ENCODE data around the gene RGS13. TPM values are rescaled to one million over a fixed set of nuclear protein-coding genes. Genes with fewer than 3 reads are reported as not detected.

Gene RGS13
- total RNA-seq, 1 donor from 2014 or later, result 0.98 TPM

GRCh38 chr1:192697771-192698170 is 61.8 kb downstream of the RGS13 start:
- H3K9me3 ChIP-seq, result no peaks in the 10 kb centered on the region
- no peaks in the 10 kb centered on the region for H3K27me3 ChIP-seq
- H3K4me1 ChIP-seq, result no peaks in the 10 kb centered on the region
- no peak for DNase-seq (ENCODE audit: extremely low spot score in 2 of 2)
- TF ChIP-seq POLR2AphosphoS5 (IDR thresholded peaks at IDR 0.05; ENCODE audit: insufficient read depth in 1 of 2, low read depth in 1 of 2), result no peak
- no peak for TF ChIP-seq CTCF (IDR thresholded peaks at IDR 0.05)
- no peak for TF ChIP-seq POLR2A (IDR thresholded peaks at IDR 0.05)
- intact Hi-C loops (cut with DNase I), result no loop called here
- H3K4me3 ChIP-seq, result no peak overlapping the region
- H3K27ac ChIP-seq, result no peak overlapping the region
- H3K36me3 ChIP-seq, result no peaks in the 10 kb centered on the region

DNA sequence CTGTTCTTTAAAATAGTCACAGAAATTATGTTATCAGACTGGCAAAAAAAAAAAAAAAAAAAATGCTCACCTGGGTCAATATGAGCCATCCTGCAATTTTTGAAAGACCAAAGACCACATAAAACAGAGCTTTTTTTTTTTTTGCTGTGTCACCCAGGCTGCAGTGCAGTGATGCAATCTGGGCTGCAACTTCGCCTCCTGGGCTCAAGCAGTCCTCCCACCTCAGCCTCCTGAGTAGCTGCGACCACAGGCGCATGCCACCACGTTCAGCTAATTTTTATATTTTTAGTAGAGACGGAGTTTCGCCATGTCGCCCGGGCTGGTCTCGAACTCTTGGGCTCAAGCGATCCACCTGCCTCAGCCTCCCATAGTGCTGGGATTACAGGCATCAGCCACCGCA is 62.8 kb downstream of the RGS13 start:
- Histone ChIP-seq H3K27me3 (no peaks in the 10 kb centered on the region), H3K4me3 (no peak overlapping the region)

DNA sequence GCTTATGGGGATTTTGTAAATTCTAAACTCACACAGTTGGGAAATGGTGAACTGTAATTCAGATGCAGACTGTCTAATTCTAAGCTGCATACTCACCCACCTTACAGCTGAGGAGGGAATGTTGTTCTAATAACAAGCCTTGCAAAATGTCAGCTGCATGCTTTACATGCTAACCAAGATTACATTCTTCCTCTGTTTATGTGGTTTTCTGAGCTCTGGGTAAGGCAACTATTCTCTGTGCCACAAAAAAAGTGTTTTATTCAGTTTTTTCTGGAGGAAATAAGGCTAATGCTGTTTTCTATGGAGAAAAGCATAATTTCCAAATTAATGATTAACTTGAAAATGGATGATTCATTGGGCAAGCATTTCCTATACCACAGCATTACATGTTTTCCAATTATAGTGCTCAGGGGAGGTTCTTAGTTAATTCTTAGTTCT is 64.9 kb downstream of the RGS13 start:
- Histone ChIP-seq H3K4me3 (no peak overlapping the region), H3K27ac (no peak overlapping the region), H3K36me3 (no peaks in the 10 kb centered on the region), H3K27me3 (no peaks in the 10 kb centered on the region), H3K9me3 (no peaks in the 10 kb centered on the region), H3K4me1 (no peaks in the 10 kb centered on the region)
- DNase-seq (ENCODE audit: extremely low spot score in 2 of 2), result no peak
- intact Hi-C loops (cut with DNase I), result no loop called here
- TF ChIP-seq POLR2AphosphoS5 (IDR thresholded peaks at IDR 0.05; ENCODE audit: insufficient read depth in 1 of 2, low read depth in 1 of 2) (no peak), POLR2A (IDR thresholded peaks at IDR 0.05) (no peak), CTCF (IDR thresholded peaks at IDR 0.05) (no peak)

More for the DNA sequence above, 62.8 kb downstream of the RGS13 start:
- intact Hi-C loops (cut with DNase I), result no loop called here
- no peak for DNase-seq (ENCODE audit: extremely low spot score in 2 of 2)
- H3K27ac ChIP-seq, result no peak overlapping the region
- no peak for TF ChIP-seq POLR2AphosphoS5 (IDR thresholded peaks at IDR 0.05; ENCODE audit: insufficient read depth in 1 of 2, low read depth in 1 of 2)
- TF ChIP-seq POLR2A (IDR thresholded peaks at IDR 0.05), result no peak
- no peak for TF ChIP-seq CTCF (IDR thresholded peaks at IDR 0.05)
- no peaks in the 10 kb centered on the region for H3K36me3 ChIP-seq
- H3K9me3 ChIP-seq, result no peaks in the 10 kb centered on the region
- H3K4me1 ChIP-seq, result no peaks in the 10 kb centered on the region

DNA sequence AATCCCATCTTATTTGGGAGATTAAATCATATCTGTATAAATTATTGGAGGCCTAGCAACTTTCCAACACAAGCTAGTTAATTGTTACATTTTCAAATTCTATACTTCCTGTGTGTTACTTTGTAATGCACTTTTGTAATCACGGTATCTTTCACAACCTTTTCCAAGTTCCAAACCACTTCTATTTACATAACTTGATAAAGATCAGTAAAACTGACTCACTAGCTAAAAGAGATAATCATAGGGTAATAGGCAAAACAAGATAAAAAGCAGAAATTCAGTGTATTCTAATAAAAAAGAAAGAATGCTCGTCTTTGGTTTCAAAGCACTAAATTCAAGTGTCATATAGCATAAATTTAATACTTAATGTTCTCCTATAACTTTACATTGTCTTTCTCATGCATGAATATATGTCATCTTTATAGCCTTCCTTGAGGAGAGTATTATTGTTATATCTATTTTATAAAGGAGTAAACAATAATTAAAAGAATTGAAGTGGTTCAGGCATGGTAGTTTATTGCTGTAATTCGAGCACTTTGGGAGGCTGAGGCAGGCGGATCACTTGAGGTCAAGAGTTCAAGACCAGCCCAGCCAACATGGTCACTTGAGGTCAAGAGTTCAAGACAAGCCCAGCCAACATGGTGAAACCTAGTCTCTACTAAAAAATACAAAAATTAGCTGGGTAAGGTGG is 66.4 kb downstream of the RGS13 start:
- Histone ChIP-seq H3K4me3 (no peak overlapping the region), H3K9me3 (no peaks in the 10 kb centered on the region), H3K4me1 (no peaks in the 10 kb centered on the region), H3K27ac (no peak overlapping the region), H3K36me3 (no peaks in the 10 kb centered on the region), H3K27me3 (no peaks in the 10 kb centered on the region)
- intact Hi-C loops (cut with DNase I), result no loop called here
- no peak for DNase-seq (ENCODE audit: extremely low spot score in 2 of 2)
- TF ChIP-seq POLR2AphosphoS5 (IDR thresholded peaks at IDR 0.05; ENCODE audit: insufficient read depth in 1 of 2, low read depth in 1 of 2) (no peak), CTCF (IDR thresholded peaks at IDR 0.05) (no peak), POLR2A (IDR thresholded peaks at IDR 0.05) (no peak)
